Measurements from ENCODE around the gene COBL.

COBL gene

GRCh38 chr7:51304729-51305128 is 11.9 kb downstream of the COBL start:
- H3K36me3 Mint-ChIP-seq: no peaks in the 10 kb centered on the region
- H3K27me3 Mint-ChIP-seq: peaks cover under 1% of the 10 kb centered on the region
- no peak overlapping the region for H3K27ac Mint-ChIP-seq
- no peaks in the 10 kb centered on the region for H3K4me1 Mint-ChIP-seq
- no peaks in the 10 kb centered on the region for H3K9me3 Mint-ChIP-seq
- no peak for DNase-seq
- H3K4me3 Mint-ChIP-seq: no peak overlapping the region
- CTCF ChIA-PET: no interaction called here

- Mint-ChIP-seq H3K27me3 (no peaks in the 10 kb centered on the region), H3K4me3 (no peak overlapping the region), H3K4me1 (no peaks in the 10 kb centered on the region), H3K9me3 (no peaks in the 10 kb centered on the region), H3K36me3 (no peaks in the 10 kb centered on the region), H3K27ac (no peak overlapping the region)
- CTCF ChIA-PET: no interaction called here
- DNase-seq: no peak
Observed at GRCh38 chr7:51303142-51303525, 13.5 kb downstream of the COBL start.

- no peak overlapping the region for H3K27ac Mint-ChIP-seq
- H3K9me3 Mint-ChIP-seq: no peaks in the 10 kb centered on the region
- CTCF ChIA-PET: no interaction called here
- H3K4me3 Mint-ChIP-seq: no peak overlapping the region
- no peaks in the 10 kb centered on the region for H3K36me3 Mint-ChIP-seq
- DNase-seq: no peak
- no peaks in the 10 kb centered on the region for H3K4me1 Mint-ChIP-seq
- no peaks in the 10 kb centered on the region for H3K27me3 Mint-ChIP-seq
Observed at GRCh38 chr7:51301806-51302205, 14.8 kb downstream of the COBL start.

- H3K27me3 Mint-ChIP-seq: no peaks in the 10 kb centered on the region
- no peak overlapping the region for H3K27ac Mint-ChIP-seq
- H3K4me3 Mint-ChIP-seq: no peak overlapping the region
- H3K9me3 Mint-ChIP-seq: no peaks in the 10 kb centered on the region
- H3K36me3 Mint-ChIP-seq: no peaks in the 10 kb centered on the region
- no peaks in the 10 kb centered on the region for H3K4me1 Mint-ChIP-seq
- CTCF ChIA-PET: no interaction called here
- DNase-seq: no peak
Observed at GRCh38 chr7:51300762-51301674, 15.6 kb downstream of the COBL start.

DNA sequence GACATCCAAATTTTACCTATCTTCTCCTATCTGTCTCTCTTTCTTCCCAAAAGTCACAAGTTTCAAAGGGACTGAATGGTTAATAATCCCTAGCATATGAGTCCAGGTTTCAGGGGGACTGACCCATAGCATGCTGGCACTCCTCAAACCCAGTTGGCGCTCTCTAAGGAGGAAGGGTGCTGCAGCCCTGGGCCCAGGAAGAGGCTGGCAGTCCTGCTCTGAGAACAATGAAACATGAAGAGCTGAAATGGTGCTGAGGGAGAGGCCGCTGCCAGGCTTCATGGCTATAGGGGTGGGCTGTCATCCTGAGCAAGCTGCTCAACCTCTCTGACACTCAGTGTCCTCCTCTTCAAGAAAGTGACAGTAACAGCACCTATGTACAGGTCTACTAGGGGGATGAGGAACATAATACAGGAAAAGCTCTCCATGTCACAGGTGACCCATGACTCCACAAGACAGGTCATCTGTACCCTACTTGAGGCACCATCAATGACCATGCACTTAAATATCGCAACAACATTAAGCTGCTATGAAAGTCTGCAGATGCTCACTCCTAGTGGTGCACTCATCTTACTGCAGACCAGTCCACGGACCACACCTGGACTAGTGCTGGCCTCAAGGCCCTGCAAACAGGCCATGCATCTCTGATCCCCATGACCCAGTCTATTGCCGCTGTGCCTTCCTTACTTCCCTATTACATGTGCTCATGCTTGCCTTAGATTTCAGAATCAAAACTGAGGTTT is 17.0 kb downstream of the COBL start:
- H3K4me1 Mint-ChIP-seq: no peaks in the 10 kb centered on the region
- no peak overlapping the region for H3K4me3 Mint-ChIP-seq
- no peaks in the 10 kb centered on the region for H3K36me3 Mint-ChIP-seq
- DNase-seq: no peak
- H3K27me3 Mint-ChIP-seq: no peaks in the 10 kb centered on the region
- no peak overlapping the region for H3K27ac Mint-ChIP-seq
- H3K9me3 Mint-ChIP-seq: no peaks in the 10 kb centered on the region
- CTCF ChIA-PET: interaction anchor here (0.6 kb wide), 1 partner anchor 158 kb away, joined by 3 read pairs; no protein-coding TSS in a partner anchor

GRCh38 chr7:51298912-51299311 is 17.7 kb downstream of the COBL start:
- no peak for DNase-seq
- Mint-ChIP-seq H3K27me3 (no peaks in the 10 kb centered on the region), H3K36me3 (no peaks in the 10 kb centered on the region), H3K4me3 (no peak overlapping the region), H3K4me1 (no peaks in the 10 kb centered on the region), H3K27ac (no peak overlapping the region), H3K9me3 (no peaks in the 10 kb centered on the region)
- CTCF ChIA-PET: interaction anchor here (1.1 kb wide), 1 partner anchor 68 kb away, joined by 4 read pairs; no protein-coding TSS in a partner anchor

- no peaks in the 10 kb centered on the region for H3K9me3 Mint-ChIP-seq
- H3K4me1 Mint-ChIP-seq: no peaks in the 10 kb centered on the region
- H3K27ac Mint-ChIP-seq: no peak overlapping the region
- CTCF ChIA-PET: interaction anchor here (1.1 kb wide), 1 partner anchor 69 kb away, joined by 4 read pairs; no protein-coding TSS in a partner anchor
- H3K27me3 Mint-ChIP-seq: no peaks in the 10 kb centered on the region
- DNase-seq: no peak
- H3K4me3 Mint-ChIP-seq: no peak overlapping the region
- H3K36me3 Mint-ChIP-seq: no peaks in the 10 kb centered on the region
Observed at GRCh38 chr7:51297986-51298385, 18.6 kb downstream of the COBL start.

- H3K4me3 Mint-ChIP-seq: no peak overlapping the region
Observed at GRCh38 chr7:51295440-51296245, 21.0 kb downstream of the COBL start.

GRCh38 chr7:51292596-51292995 is 24.0 kb downstream of the COBL start:
- Mint-ChIP-seq H3K36me3 (no peaks in the 10 kb centered on the region), H3K4me3 (no peak overlapping the region)

More at GRCh38 chr7:51295440-51296245, 21.0 kb downstream of the COBL start:
- Mint-ChIP-seq H3K4me1 (no peaks in the 10 kb centered on the region), H3K36me3 (no peaks in the 10 kb centered on the region), H3K9me3 (no peaks in the 10 kb centered on the region), H3K27ac (no peak overlapping the region), H3K27me3 (peaks cover 1% of the 10 kb centered on the region)
- no peak for DNase-seq
- CTCF ChIA-PET: no interaction called here

DNA sequence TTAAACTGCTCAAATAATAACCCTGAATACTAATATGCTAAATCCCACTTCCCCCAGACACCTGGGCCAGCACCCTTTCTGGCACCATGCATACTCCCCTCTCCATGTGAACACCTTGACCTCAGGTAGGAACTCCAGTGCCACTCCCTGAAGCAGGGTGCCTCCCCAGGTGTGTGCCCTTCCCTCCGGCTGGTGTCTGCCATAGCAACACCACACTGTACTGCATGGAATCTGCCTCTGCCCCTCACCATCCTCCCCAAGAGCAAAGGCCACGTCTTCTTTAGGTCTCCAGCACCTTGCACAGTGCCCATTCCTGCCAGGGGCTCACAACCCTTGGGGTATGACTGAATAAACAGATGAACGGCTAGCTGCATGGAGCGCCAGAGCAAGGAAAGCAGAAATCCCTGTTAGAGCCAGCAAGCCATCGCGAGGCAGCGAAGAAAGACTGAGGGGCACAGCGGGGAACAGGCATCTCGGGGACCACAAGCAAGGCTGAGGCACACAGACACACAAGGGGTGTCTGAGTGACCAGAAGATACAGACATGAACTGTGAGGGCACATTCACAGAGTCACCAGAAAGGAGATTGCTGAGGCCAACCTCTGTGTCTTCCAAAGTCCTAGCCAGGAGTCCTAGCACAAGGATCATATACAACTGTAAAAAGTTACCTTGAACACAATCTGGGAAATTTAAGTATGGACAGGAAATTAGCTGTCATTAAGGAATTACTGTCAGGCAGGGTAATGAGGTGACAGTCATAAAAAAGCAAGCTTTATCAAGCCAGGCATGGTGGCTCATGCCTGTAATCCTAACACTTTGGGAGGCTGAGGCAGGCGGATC is 25.7 kb downstream of the COBL start:
- H3K36me3 Mint-ChIP-seq: no peaks in the 10 kb centered on the region
- DNase-seq: no peak
- H3K4me3 Mint-ChIP-seq: no peak overlapping the region
- no peaks in the 10 kb centered on the region for H3K4me1 Mint-ChIP-seq
- no peak overlapping the region for H3K27ac Mint-ChIP-seq
- CTCF ChIA-PET: no interaction called here
- H3K9me3 Mint-ChIP-seq: no peaks in the 10 kb centered on the region
- peaks cover 8% of the 10 kb centered on the region for H3K27me3 Mint-ChIP-seq

More at GRCh38 chr7:51292596-51292995, 24.0 kb downstream of the COBL start:
- H3K9me3 Mint-ChIP-seq: no peaks in the 10 kb centered on the region
- H3K27me3 Mint-ChIP-seq: peaks cover 8% of the 10 kb centered on the region
- DNase-seq: no peak
- H3K4me1 Mint-ChIP-seq: no peaks in the 10 kb centered on the region
- CTCF ChIA-PET: interaction anchor here (0.8 kb wide), 1 partner anchor 19 kb away, joined by 3 read pairs; no protein-coding TSS in a partner anchor
- no peak overlapping the region for H3K27ac Mint-ChIP-seq

GRCh38 chr7:51290304-51290637 is 26.3 kb downstream of the COBL start:
- no peaks in the 10 kb centered on the region for H3K4me1 Mint-ChIP-seq
- CTCF ChIA-PET: interaction anchor here (0.6 kb wide), 1 partner anchor 80 kb away, joined by 3 read pairs; no protein-coding TSS in a partner anchor
- DNase-seq: no peak
- H3K9me3 Mint-ChIP-seq: no peaks in the 10 kb centered on the region
- H3K27ac Mint-ChIP-seq: no peak overlapping the region
- no peaks in the 10 kb centered on the region for H3K36me3 Mint-ChIP-seq
- peaks cover 8% of the 10 kb centered on the region for H3K27me3 Mint-ChIP-seq
- H3K4me3 Mint-ChIP-seq: no peak overlapping the region

GRCh38 chr7:51289623-51290303 is 26.8 kb downstream of the COBL start:
- no peak for DNase-seq
- CTCF ChIA-PET: interaction anchor here (0.6 kb wide), 1 partner anchor 81 kb away, joined by 3 read pairs; no protein-coding TSS in a partner anchor
- H3K4me3 Mint-ChIP-seq: no peak overlapping the region
- peaks cover 8% of the 10 kb centered on the region for H3K27me3 Mint-ChIP-seq
- H3K27ac Mint-ChIP-seq: no peak overlapping the region
- H3K9me3 Mint-ChIP-seq: no peaks in the 10 kb centered on the region
- H3K36me3 Mint-ChIP-seq: no peaks in the 10 kb centered on the region
- no peaks in the 10 kb centered on the region for H3K4me1 Mint-ChIP-seq

Data from activated naive CD4-positive, alpha-beta T cell treated with anti-CD3 and anti-CD28 coated beads, Interleukin-2, amount 10 ng/mL, durations not matched to agents 7 days and 5 days (primary cell).